GM21515 (cell line): ENCODE results near the gene TMEM87B.
"Not testable (repeated sequence)": the region's sequence is repeated elsewhere in the genome, so short reads cannot be mapped to it uniquely, and the experiment has no call there.

Source experiments
- ATAC-seq: cut with Tn5 transposase; IDR thresholded peaks from one replicate; pipeline ENCODE4 v1.9.1; 2021; ENCODE audit not compliant: unreplicated experiment

TMEM87B gene

GRCh38 chr2:112032689-112033465, 22.2 kb upstream of the TMEM87B start:
- no peak for ATAC-seq

- ATAC-seq, result no peak
Measured at GRCh38 chr2:112033600-112033999, 21.5 kb upstream of the TMEM87B start.

GRCh38 chr2:112034924-112035323, 20.1 kb upstream of the TMEM87B start:
- ATAC-seq, result no peak

- ATAC-seq, result no peak
Measured at GRCh38 chr2:112035786-112036185, 19.3 kb upstream of the TMEM87B start.

GRCh38 chr2:112039556-112039955, 15.5 kb upstream of the TMEM87B start:
- not testable (repeated sequence) for ATAC-seq

GRCh38 chr2:112040066-112040465, 15.0 kb upstream of the TMEM87B start:
- ATAC-seq, result not testable (repeated sequence)

- not testable (repeated sequence) for ATAC-seq
Measured at GRCh38 chr2:112041460-112041859, 13.6 kb upstream of the TMEM87B start.

GRCh38 chr2:112045446-112046014, 9.5 kb upstream of the TMEM87B start:
- ATAC-seq, result no peak

GRCh38 chr2:112046231-112046630, 8.8 kb upstream of the TMEM87B start:
- no peak for ATAC-seq

GRCh38 chr2:112047537-112048235, 7.4 kb upstream of the TMEM87B start:
- no peak for ATAC-seq

- no peak for ATAC-seq
Measured at GRCh38 chr2:112048236-112048592, 6.9 kb upstream of the TMEM87B start.

- ATAC-seq, result no peak
Measured at GRCh38 chr2:112048887-112049286, 6.2 kb upstream of the TMEM87B start.

- ATAC-seq, result no peak
Measured at GRCh38 chr2:112050316-112050715, 4.8 kb upstream of the TMEM87B start.

- peak; percentile 61 for ATAC-seq
Measured at GRCh38 chr2:112053917-112054846, 887 bp upstream of the TMEM87B start.

- peak; percentile 1 for ATAC-seq
Measured at GRCh38 chr2:112055730-112056625, 909 bp downstream of the TMEM87B start.

GRCh38 chr2:112056626-112056987, 1.5 kb downstream of the TMEM87B start:
- ATAC-seq, result no peak

- ATAC-seq, result no peak
Measured at GRCh38 chr2:112059671-112060070, 4.6 kb downstream of the TMEM87B start.

- ATAC-seq, result no peak
Measured at GRCh38 chr2:112061299-112061698, 6.2 kb downstream of the TMEM87B start.

- no peak for ATAC-seq
Measured at GRCh38 chr2:112061840-112062239, 6.8 kb downstream of the TMEM87B start.

- ATAC-seq, result no peak
Measured at GRCh38 chr2:112062894-112063293, 7.8 kb downstream of the TMEM87B start.
